Activated T-helper 1 cell treated with anti-CD3 and anti-CD28 coated beads, Interleukin-12 subunit alpha, Interleukin-12 subunit beta, Interleukin-2, Interleukin-4 antibody, amounts not matched to agents 30 ng/mL and 10 ng/mL and 1 ng/mL, durations not matched to agents 14 hours and 24 hours and 36 hours (primary cell): ENCODE measurements around the gene TFPI. TPM values are rescaled to one million over a fixed set of nuclear protein-coding genes. Genes with fewer than 3 reads are reported as not detected.

ENCODE experiments used
- DNase-seq: peaks from one replicate; pipeline ENCODE4 v3.0.0; 2021; ENCODE audit warnings: low spot score
- H3K27ac Mint-ChIP-seq: one replicate; pipeline ENCODE4 v1.8.0; 2021; ENCODE audit warnings: mild to moderate bottlenecking, mixed read lengths
- H3K27me3 Mint-ChIP-seq: one replicate; pipeline ENCODE4 v1.8.0; 2022; ENCODE audit warnings: mild to moderate bottlenecking, moderate library complexity, mixed read lengths; ENCODE audit not compliant: insufficient read depth
- H3K36me3 Mint-ChIP-seq: one replicate; pipeline ENCODE4 v1.8.0; 2021; ENCODE audit warnings: low read depth, mixed read lengths
- H3K4me1 Mint-ChIP-seq: one replicate; pipeline ENCODE4 v1.8.0; 2021; ENCODE audit warnings: low read depth, mixed read lengths
- H3K4me3 Mint-ChIP-seq: one replicate; pipeline ENCODE4 v1.8.0; 2021; ENCODE audit warnings: mild to moderate bottlenecking, moderate library complexity, mixed read lengths
- H3K9me3 Mint-ChIP-seq: one replicate; pipeline ENCODE4 v1.8.0; 2021; ENCODE audit warnings: mixed read lengths
- intact Hi-C: fragments of 100-400 bp; cut with micrococcal nuclease; formaldehyde crosslinking; loops from one replicate; pipeline ENCODE4 v1.15.1; 2024
- total RNA-seq: library from RNA; stranded (reverse); gene quantifications from 2 replicates; pipeline ENCODE4 v1.2.3, GENCODE V29; 2022

Gene TFPI
- total RNA-seq, 1 donor from 2014 or later = 0.60 TPM

DNA sequence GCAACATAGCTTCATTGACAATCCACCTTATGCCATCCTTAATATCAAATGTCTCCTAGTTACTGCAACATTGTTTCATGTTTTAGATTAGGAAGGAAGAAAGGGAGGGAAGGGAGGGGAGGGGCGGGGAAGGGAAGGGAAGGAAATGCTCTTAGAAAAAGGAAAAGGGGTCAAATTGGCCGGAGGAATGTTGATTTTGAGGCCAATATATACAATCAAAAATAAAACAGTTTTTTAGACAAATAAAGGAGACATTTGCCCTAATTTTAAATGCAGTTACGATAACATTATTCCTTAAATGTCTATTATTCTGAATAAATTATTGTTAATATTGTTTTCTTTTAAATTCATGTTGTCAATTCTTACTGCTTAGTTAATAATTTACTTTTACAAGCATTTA is 72.7 kb downstream of the TFPI start:
- no peaks in the 10 kb centered on the region for H3K36me3 Mint-ChIP-seq
- intact Hi-C loops = no loop called here
- H3K4me3 Mint-ChIP-seq = no peak overlapping the region

DNA sequence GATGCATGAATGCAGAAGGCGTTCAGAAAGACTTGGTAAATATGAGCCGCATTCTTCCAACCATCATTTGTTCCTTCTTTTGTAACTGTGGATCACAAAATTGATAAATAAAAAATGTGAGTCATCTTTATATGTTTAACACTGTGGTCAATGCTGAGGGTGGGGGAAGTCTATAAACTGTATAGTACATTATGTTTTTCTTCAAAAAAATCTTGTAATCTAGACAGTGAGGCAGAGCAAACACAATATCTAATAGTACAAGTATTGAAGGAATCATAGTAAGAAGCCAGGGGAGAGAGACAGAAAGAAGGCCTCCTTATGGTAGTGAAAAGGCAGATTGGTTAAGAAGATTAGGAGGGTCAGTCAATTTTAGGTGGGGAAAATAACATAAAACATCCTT is 75.5 kb downstream of the TFPI start:
- DNase-seq = no peak
- intact Hi-C loops = no loop called here
- H3K27ac Mint-ChIP-seq = no peak overlapping the region
- no peaks in the 10 kb centered on the region for H3K9me3 Mint-ChIP-seq
- no peaks in the 10 kb centered on the region for H3K36me3 Mint-ChIP-seq
- peaks cover 2% of the 10 kb centered on the region for H3K27me3 Mint-ChIP-seq
- no peaks in the 10 kb centered on the region for H3K4me1 Mint-ChIP-seq
- H3K4me3 Mint-ChIP-seq = no peak overlapping the region

More for the DNA sequence above, 72.7 kb downstream of the TFPI start:
- Mint-ChIP-seq H3K9me3 (no peaks in the 10 kb centered on the region), H3K27me3 (peaks cover 2% of the 10 kb centered on the region), H3K4me1 (no peaks in the 10 kb centered on the region), H3K27ac (no peak overlapping the region)
- DNase-seq = no peak

DNA sequence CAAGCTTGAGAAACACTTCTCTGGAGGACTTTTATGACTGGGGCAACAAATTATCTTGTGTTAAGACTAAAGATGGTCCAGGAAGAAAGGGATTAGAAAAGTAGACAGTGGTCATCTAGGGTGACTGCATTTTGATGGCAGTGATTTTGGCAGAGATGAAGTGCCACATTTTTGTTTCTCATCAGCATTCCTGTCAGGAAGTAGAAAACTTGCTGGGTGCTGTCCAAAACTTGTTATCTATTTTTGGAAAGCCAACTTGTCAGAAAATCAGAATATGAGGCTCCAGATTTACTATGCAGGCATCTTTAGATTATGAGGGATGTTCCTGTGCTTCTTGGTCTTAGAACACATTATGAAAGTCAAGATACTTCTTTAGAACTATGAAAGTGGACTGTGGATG is 77.2 kb downstream of the TFPI start:
- H3K27me3 Mint-ChIP-seq = peaks cover 2% of the 10 kb centered on the region
- no peaks in the 10 kb centered on the region for H3K36me3 Mint-ChIP-seq
- H3K9me3 Mint-ChIP-seq = no peaks in the 10 kb centered on the region
- no peak overlapping the region for H3K4me3 Mint-ChIP-seq
- intact Hi-C loops = no loop called here
- no peak for DNase-seq
- no peaks in the 10 kb centered on the region for H3K4me1 Mint-ChIP-seq
- H3K27ac Mint-ChIP-seq = no peak overlapping the region

DNA sequence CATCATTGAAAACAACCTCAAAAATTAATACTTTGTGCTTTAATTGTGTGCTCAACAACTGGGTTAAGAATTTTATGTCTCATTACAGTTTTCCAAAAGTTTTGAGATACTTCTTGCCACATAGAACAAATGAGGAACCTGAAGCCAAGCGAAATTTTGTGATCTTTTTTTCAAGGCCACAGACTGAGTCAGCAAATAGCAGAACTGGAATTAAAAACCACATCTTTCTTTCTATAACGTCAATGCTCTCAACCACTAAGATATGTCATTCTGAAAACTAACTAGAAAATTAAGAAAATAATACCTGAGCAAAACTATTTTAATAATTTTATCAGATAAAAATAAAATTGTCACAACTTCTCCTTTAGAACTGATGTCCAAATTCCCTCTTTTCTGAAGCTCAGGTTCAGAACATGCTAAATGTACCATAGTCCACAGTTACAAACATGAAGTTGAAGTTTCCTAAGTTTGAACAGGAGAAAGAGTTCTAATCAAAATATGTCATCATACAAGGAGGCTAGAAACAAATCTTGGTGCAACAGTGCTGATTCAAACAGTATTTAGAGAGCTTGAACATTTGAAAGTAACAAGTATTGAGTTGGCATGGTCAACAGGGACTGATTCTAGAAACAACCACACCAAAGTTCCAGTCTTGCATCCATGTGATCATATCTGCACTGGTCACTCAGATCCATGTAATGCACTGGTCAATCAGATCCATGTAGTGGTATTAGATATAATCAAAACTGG is 78.6 kb downstream of the TFPI start:
- intact Hi-C loops = no loop called here
- no peak overlapping the region for H3K4me3 Mint-ChIP-seq
- H3K9me3 Mint-ChIP-seq = no peaks in the 10 kb centered on the region
- H3K27ac Mint-ChIP-seq = no peak overlapping the region
- no peaks in the 10 kb centered on the region for H3K27me3 Mint-ChIP-seq
- no peaks in the 10 kb centered on the region for H3K4me1 Mint-ChIP-seq
- DNase-seq = no peak
- no peaks in the 10 kb centered on the region for H3K36me3 Mint-ChIP-seq

DNA sequence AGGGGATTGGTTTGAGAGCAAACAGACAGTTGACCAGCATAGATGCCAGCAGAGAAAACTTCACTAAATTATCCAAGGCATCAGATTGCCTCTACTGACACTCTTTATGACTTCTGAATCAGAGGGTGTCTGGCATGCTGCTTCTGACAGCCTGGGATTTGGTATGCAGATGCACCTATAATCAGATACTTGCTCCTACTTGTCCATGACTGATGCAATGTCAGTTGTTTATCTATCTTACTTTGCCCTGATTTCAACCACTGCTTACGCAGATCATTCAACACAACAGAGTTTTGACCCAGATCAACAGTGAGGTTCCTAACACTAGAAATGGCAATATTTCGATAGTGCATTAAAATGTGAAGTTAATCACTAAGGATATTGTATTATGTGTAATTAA is 83.5 kb downstream of the TFPI start:
- intact Hi-C loops = no loop called here
- H3K36me3 Mint-ChIP-seq = no peaks in the 10 kb centered on the region
- H3K27ac Mint-ChIP-seq = no peak overlapping the region
- no peaks in the 10 kb centered on the region for H3K9me3 Mint-ChIP-seq
- H3K4me1 Mint-ChIP-seq = no peaks in the 10 kb centered on the region
- H3K4me3 Mint-ChIP-seq = no peak overlapping the region
- no peaks in the 10 kb centered on the region for H3K27me3 Mint-ChIP-seq
- DNase-seq = no peak

DNA sequence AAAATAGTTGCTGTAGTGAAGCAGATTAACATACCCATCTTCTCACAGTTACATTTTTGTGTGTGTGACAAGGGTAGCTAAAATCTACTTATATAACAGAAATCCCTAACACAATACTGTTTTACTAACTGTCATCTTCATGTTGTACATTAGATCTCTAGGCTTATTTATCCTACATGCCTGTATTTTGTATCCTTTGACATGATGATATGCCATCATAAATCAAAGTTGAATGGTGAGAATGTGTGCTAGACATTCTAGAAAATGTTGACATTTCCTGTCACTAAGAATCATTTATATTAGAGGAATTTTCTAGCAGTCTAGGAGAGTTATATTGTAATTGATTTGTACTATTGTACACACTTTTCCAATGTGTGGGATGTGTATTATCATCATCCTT is 84.7 kb downstream of the TFPI start:
- no peaks in the 10 kb centered on the region for H3K36me3 Mint-ChIP-seq
- no peaks in the 10 kb centered on the region for H3K4me1 Mint-ChIP-seq
- H3K27me3 Mint-ChIP-seq = no peaks in the 10 kb centered on the region
- intact Hi-C loops = no loop called here
- H3K4me3 Mint-ChIP-seq = no peak overlapping the region
- H3K27ac Mint-ChIP-seq = no peak overlapping the region
- H3K9me3 Mint-ChIP-seq = no peaks in the 10 kb centered on the region
- DNase-seq = no peak

DNA sequence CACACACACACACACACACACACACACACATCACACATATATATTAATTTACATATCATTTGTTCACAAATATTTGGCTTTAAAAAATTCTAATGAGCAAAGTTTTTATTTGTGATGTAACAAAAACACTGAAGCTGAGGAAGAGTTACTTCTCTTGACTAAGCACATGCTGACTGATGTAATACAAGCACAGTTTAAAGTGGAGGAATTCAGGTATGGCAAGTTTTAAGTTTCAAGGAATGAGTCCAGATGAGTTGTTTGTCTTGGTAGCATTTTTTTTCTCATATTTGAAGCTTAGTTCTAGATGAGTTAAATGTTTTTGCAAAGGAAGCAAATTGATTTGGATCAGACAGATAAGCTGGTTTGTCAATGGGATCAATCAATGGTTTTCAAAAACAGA is 86.0 kb downstream of the TFPI start:
- H3K9me3 Mint-ChIP-seq = no peaks in the 10 kb centered on the region
- no peaks in the 10 kb centered on the region for H3K27me3 Mint-ChIP-seq
- intact Hi-C loops = no loop called here
- DNase-seq = no peak
- H3K36me3 Mint-ChIP-seq = no peaks in the 10 kb centered on the region
- no peak overlapping the region for H3K27ac Mint-ChIP-seq
- H3K4me1 Mint-ChIP-seq = no peaks in the 10 kb centered on the region
- H3K4me3 Mint-ChIP-seq = no peak overlapping the region

DNA sequence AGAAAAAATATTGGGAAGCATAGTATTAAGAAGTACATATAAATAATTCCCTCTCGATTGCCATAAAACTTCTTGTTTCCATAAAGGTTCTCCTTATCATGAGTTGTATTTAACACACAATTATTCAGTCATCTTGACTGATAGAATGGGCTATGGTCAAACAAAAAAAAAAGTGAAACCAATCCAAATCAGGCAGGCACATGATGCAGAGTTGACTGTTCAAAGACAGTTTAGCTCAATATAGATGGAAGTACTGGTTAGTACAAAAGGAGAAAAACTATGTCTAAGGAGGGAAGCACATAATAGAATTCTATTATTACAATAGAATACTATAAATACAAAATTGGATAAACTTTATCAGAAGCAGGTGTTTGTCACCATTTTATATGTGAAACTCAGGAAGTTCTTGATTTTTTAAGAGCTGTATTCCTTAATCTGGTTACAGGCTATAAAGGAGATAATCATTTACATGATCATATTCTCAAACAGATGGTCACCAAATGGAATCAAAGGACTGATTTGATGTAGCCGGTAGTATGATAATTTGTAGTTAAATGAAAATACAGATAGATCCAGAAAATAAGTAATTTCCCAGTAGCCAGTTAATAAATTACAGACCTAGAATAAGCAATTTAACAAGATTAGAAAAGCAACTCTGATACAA is 88.0 kb downstream of the TFPI start:
- Mint-ChIP-seq H3K4me1 (no peaks in the 10 kb centered on the region), H3K36me3 (no peaks in the 10 kb centered on the region), H3K9me3 (no peaks in the 10 kb centered on the region), H3K27me3 (peaks cover 2% of the 10 kb centered on the region), H3K27ac (no peak overlapping the region), H3K4me3 (no peak overlapping the region)
- DNase-seq = no peak
- intact Hi-C loops = no loop called here

DNA sequence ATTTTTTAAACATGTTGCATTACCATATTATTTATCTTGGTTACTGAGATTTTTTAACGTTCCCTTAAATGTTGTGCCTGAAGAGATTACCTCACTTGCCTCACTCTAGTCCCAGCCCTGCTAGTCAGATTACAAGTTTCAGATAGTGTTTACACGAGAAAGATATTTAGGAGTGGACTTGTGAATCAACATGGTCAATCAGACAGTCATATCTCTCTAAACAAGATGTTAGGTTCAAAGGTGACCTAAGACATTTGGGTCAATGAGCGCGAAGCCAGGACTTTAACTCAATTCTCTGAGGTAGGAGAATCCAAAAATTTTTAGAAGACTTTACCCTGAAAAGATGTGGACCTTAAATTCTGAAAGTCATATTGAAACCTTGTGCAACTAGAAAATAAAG is 91.4 kb downstream of the TFPI start:
- no peaks in the 10 kb centered on the region for H3K9me3 Mint-ChIP-seq
- no peaks in the 10 kb centered on the region for H3K36me3 Mint-ChIP-seq

DNA sequence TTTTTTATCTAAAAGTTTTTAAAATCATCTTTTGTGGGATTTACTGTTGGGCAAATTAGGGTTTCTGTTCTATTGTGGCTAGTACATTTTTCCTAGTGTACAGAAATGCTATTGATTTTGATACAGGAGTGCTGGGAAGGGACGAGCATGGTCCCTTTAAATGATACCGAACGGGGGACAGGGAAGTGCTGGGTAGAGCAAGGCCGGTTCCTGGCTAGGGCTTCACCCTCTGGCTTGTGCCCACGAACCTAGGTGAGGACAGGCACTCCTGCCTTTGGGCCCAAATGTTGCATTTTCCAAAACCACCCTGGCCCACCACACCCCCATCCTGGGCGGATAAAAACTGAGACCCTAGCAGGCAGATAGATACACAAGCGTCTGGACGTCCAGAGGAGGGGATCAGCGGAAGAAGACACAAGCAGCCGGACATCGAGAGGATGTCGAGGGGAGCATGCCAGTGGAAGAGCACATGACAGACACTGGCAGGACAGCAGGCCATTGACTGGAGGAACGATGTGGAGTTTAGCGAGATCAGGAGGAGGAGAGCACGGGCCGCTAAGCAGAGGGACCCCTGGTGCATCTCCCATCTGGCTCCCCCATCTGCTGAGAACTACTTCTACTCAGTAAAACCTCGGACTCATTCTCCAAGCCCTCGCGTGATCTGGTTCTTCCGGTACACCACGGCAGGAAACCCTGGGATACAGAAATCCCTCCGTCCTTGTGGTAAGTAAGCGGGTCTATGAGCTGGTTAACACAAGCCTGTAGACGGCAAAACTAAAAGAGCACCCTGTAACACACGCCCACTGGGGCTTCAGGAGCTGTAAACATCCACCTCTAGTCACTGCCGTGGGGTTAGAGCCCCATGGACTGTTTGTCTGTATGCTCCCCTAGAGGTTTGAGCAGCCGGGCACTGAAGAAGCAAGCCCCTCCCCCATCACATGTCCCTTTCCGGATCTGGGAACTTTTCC is 92.7 kb downstream of the TFPI start:
- no peak overlapping the region for H3K27ac Mint-ChIP-seq

More for the DNA sequence above, 91.4 kb downstream of the TFPI start:
- intact Hi-C loops = no loop called here
- no peak for DNase-seq
- Mint-ChIP-seq H3K27me3 (peaks cover 2% of the 10 kb centered on the region), H3K4me3 (no peak overlapping the region), H3K27ac (no peak overlapping the region), H3K4me1 (no peaks in the 10 kb centered on the region)

DNA sequence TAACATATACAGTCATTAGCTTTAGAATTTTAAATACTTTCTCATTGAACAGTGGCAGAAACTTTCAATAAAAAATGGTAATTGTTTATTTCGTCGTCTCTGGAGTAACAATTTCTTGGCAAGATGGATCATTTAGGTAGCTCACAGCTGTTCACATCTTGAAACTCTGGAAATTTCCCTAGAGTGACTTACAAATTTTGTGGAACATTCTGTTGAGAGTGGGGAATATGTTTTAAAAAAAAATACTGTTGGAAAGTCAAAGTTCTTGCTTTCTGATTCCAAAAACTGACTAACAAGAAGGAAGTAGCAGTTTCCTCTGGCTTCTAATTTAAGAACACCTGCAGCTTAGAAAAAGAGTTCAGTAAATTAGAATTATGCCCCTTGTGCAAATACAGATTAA is 95.0 kb downstream of the TFPI start:
- H3K4me3 Mint-ChIP-seq = no peak overlapping the region
- H3K27me3 Mint-ChIP-seq = peaks cover 2% of the 10 kb centered on the region
- DNase-seq = no peak
- H3K9me3 Mint-ChIP-seq = no peaks in the 10 kb centered on the region
- no peak overlapping the region for H3K27ac Mint-ChIP-seq
- intact Hi-C loops = no loop called here
- H3K4me1 Mint-ChIP-seq = no peaks in the 10 kb centered on the region
- H3K36me3 Mint-ChIP-seq = no peaks in the 10 kb centered on the region

More for the DNA sequence above, 92.7 kb downstream of the TFPI start:
- Mint-ChIP-seq H3K36me3 (no peaks in the 10 kb centered on the region), H3K9me3 (no peaks in the 10 kb centered on the region), H3K4me1 (no peaks in the 10 kb centered on the region), H3K4me3 (no peak overlapping the region), H3K27me3 (peaks cover 2% of the 10 kb centered on the region)
- no peak for DNase-seq
- intact Hi-C loops = no loop called here

DNA sequence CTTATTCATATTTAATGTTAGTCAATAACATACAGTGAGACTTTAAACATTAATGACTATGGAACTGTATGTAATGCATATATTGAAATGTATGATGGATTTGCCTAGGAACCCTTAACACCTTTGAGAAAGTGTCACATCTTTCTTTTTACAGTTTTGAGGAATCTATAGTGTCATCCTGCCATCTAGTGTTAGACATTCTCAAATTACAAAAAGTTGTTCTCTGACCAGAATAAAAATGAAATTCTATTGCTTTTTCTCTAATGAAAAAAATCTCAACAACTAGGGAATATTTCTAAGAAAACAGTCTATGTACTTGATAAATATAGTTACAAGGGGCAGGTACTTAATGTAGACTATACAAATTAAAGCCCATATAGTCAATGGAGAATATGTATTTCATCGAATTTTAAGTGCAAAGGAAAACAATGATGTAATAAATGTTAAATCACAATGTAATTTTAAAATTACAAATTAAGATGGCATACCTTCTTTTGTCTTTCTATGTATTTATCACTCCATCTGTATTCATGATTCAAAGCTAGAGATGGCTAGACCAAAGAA is 101.1 kb downstream of the TFPI start:
- Mint-ChIP-seq H3K9me3 (no peaks in the 10 kb centered on the region), H3K4me1 (peaks cover 6% of the 10 kb centered on the region)

More for the DNA sequence above, 101.1 kb downstream of the TFPI start:
- no peak overlapping the region for H3K27ac Mint-ChIP-seq
- intact Hi-C loops = no loop called here
- no peaks in the 10 kb centered on the region for H3K36me3 Mint-ChIP-seq
- H3K27me3 Mint-ChIP-seq = peaks cover 4% of the 10 kb centered on the region
- DNase-seq = no peak
- H3K4me3 Mint-ChIP-seq = no peak overlapping the region
